ENCODE results near the gene NR4A3. TPM values are rescaled to one million over a fixed set of nuclear protein-coding genes. Genes with fewer than 3 reads are reported as not detected.

NR4A3 gene
- total and polyA plus RNA-seq, 2 of the 13 experiments (the other 11 are each of a cell fraction or from before 2014, with no cell fraction given): 0.02 to 0.09 TPM

- TF ChIP-seq, protein P1, sequence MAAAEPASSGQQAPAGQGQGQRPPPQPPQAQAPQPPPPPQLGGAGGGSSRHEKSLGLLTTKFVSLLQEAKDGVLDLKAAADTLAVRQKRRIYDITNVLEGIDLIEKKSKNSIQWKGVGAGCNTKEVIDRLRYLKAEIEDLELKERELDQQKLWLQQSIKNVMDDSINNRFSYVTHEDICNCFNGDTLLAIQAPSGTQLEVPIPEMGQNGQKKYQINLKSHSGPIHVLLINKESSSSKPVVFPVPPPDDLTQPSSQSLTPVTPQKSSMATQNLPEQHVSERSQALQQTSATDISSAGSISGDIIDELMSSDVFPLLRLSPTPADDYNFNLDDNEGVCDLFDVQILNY (CRISPR knock-in tag; conservative IDR thresholded peaks at IDR 0.05): no peak
- no peak for TF ChIP-seq ZNF138 (CRISPR knock-in tag; IDR thresholded peaks at IDR 0.05; ENCODE audit: low read depth)
- TF ChIP-seq, protein P2, sequence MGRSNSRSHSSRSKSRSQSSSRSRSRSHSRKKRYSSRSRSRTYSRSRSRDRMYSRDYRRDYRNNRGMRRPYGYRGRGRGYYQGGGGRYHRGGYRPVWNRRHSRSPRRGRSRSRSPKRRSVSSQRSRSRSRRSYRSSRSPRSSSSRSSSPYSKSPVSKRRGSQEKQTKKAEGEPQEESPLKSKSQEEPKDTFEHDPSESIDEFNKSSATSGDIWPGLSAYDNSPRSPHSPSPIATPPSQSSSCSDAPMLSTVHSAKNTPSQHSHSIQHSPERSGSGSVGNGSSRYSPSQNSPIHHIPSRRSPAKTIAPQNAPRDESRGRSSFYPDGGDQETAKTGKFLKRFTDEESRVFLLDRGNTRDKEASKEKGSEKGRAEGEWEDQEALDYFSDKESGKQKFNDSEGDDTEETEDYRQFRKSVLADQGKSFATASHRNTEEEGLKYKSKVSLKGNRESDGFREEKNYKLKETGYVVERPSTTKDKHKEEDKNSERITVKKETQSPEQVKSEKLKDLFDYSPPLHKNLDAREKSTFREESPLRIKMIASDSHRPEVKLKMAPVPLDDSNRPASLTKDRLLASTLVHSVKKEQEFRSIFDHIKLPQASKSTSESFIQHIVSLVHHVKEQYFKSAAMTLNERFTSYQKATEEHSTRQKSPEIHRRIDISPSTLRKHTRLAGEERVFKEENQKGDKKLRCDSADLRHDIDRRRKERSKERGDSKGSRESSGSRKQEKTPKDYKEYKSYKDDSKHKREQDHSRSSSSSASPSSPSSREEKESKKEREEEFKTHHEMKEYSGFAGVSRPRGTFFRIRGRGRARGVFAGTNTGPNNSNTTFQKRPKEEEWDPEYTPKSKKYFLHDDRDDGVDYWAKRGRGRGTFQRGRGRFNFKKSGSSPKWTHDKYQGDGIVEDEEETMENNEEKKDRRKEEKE (IDR thresholded peaks at IDR 0.05): no peak
Measured at GRCh38 chr9:99881769-99882168, 60.1 kb downstream of the NR4A3 start (continued).

- ATAC-seq: no peak
- Histone ChIP-seq H3K9ac (ENCODE audit: insufficient read depth, low read depth, low read length) (no peak overlapping the region), H3K79me2 (ENCODE audit: insufficient read depth, low read length) (no peaks in the 10 kb centered on the region), H3K4me1 (ENCODE audit: insufficient read depth, low read length) (no peaks in the 10 kb centered on the region), H3K9me3 (ENCODE audit: low read length) (no peaks in the 10 kb centered on the region), H3K4me2 (ENCODE audit: low read depth, low read length) (no peak overlapping the region), H3K36me3 (replicated peaks in 1 of 2; ENCODE audit: control insufficient read depth in 1 of 2, insufficient read depth in 2 of 2, low read length in 2 of 2) (no peaks in the 10 kb centered on the region), H3K4me3 (replicated peaks in 1 of 3; ENCODE audit: insufficient read depth in 1 of 3, low read depth in 2 of 3, low read length in 3 of 3) (no peak overlapping the region), H2AFZ (ENCODE audit: low read length) (no peak overlapping the region), H4K20me1 (ENCODE audit: insufficient read depth, low read length) (no peaks in the 10 kb centered on the region), H3K27me3 (ENCODE audit: control insufficient read depth in 1 of 2, insufficient read depth in 2 of 2, low read length in 2 of 2) (no peaks in the 10 kb centered on the region), H3K27ac (ENCODE audit: extremely low read length, insufficient read depth, low read length) (no peak overlapping the region)
- DNase-seq (ENCODE audit: low spot score): no peak
- FAIRE-seq: no peak
- 0% methylated on average over 1 of the region's 1 CpG for WGBS (ENCODE audit: low lambda C conversion rate)
- in situ Hi-C loops (cut with HindIII; ENCODE audit: extremely low pct_ligation_motif_present, low pct_unique_long_range_greater_than_20kb) (no loop called here), intact Hi-C loops (cut with micrococcal nuclease; ENCODE audit: unreplicated experiment) (no loop called here)
- POLR2A ChIA-PET: no interaction called here
- no TSS peak for BruUV-seq (replicated peaks)
- CTCF ChIA-PET (ENCODE audit: low intra/inter-chr PET ratio, low total read pairs): no interaction called here
- TF ChIP-seq, protein P3, sequence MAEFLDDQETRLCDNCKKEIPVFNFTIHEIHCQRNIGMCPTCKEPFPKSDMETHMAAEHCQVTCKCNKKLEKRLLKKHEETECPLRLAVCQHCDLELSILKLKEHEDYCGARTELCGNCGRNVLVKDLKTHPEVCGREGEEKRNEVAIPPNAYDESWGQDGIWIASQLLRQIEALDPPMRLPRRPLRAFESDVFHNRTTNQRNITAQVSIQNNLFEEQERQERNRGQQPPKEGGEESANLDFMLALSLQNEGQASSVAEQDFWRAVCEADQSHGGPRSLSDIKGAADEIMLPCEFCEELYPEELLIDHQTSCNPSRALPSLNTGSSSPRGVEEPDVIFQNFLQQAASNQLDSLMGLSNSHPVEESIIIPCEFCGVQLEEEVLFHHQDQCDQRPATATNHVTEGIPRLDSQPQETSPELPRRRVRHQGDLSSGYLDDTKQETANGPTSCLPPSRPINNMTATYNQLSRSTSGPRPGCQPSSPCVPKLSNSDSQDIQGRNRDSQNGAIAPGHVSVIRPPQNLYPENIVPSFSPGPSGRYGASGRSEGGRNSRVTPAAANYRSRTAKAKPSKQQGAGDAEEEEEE (CRISPR knock-in tag; IDR thresholded peaks at IDR 0.05; ENCODE audit: borderline replicate concordance): no peak
- no peak for TF ChIP-seq SMYD3 (CRISPR knock-in tag; IDR thresholded peaks at IDR 0.05)
- no peak for TF ChIP-seq ZSCAN31 (CRISPR knock-in tag; IDR thresholded peaks at IDR 0.05; ENCODE audit: low read depth)
- TF ChIP-seq ZNF589 (CRISPR knock-in tag; conservative IDR thresholded peaks at IDR 0.05): no peak
- no peak for TF ChIP-seq ZNF317 (CRISPR knock-in tag; IDR thresholded peaks at IDR 0.05)
Measured at GRCh38 chr9:99885747-99886146, 64.1 kb downstream of the NR4A3 start.

All from HepG2 (cell line).